PFSK-1 (cell line): ENCODE results near the gene PLCXD1.

Experiments used
- FOXP2 ChIP-seq: optimal IDR thresholded peaks from 2 replicates; pipeline ENCODE3; 2011; ENCODE audit warnings: borderline replicate concordance, control low read depth, inconsistent platforms; ENCODE audit not compliant: insufficient read depth; ENCODE audit errors: extremely low read length, extremely low read depth
- POLR2AphosphoS5 ChIP-seq: IDR thresholded peaks from 2 replicates; pipeline ENCODE4 v1.6.1; 2012; ENCODE audit warnings: low read depth, mild to moderate bottlenecking, control low read depth, low read length, moderate library complexity
- REST ChIP-seq, 2 experiments: IDR thresholded peaks; 2 replicates each; pipeline versions ENCODE4 v1.6.1 to v1.8.0; 2011 to 2012; ENCODE audit warnings: low read depth in 2 of 2, low read length in 2 of 2, control low read depth in 1 of 2, inconsistent platforms in 1 of 2, mild to moderate bottlenecking in 1 of 2, moderate library complexity in 1 of 2; ENCODE audit not compliant: insufficient read depth in 1 of 2
- SIN3A ChIP-seq: IDR thresholded peaks from 2 replicates; pipeline ENCODE4 v1.6.1; 2012; ENCODE audit warnings: mild to moderate bottlenecking, low read length, moderate library complexity, borderline replicate concordance; ENCODE audit not compliant: insufficient read depth
- TAF1 ChIP-seq: IDR thresholded peaks from 2 replicates; pipeline ENCODE4 v1.6.1; 2012; ENCODE audit warnings: low read length, control low read depth, borderline replicate concordance; ENCODE audit not compliant: insufficient read depth

- TF ChIP-seq TAF1 (no peak), POLR2AphosphoS5 (no peak), SIN3A (no peak), REST (IDR thresholded peaks at IDR 0.05; ENCODE audit: insufficient read depth in 1 of 2, low read depth in 2 of 2, low read length in 2 of 2) (no peak), FOXP2 (no peak)
These were observed 64.1 kb downstream of the PLCXD1 start for GRCh38 chrX:345020-345925.
